Activated B cell treated with CpG ODN at 0.5 μM for 24 hours (primary cell): ENCODE results near the gene ILKAP. TPM values are rescaled to one million over a fixed set of nuclear protein-coding genes. Genes with fewer than 3 reads are reported as not detected.
A peak's percentile ranks its signal among the peaks of the same experiment; 100 is the strongest.

Source experiments
- ATAC-seq: fragments of 200-7000 bp; cut with Tn5 transposase; one replicate; pipeline ENCODE4 v1.10.0; 2021; ENCODE audit warnings: low read depth, mild to moderate bottlenecking, moderate library complexity
- CTCF ChIA-PET: fragments of 350-600 bp; sonication (Branson Sonifier 250); formaldehyde crosslinking; loops from one replicate; lab custom pipeline; 2021; ENCODE audit warnings: antibody characterized with exemption; lab: Charles Lee
- POLR2A ChIA-PET: fragments of 350-600 bp; sonication (Branson Sonifier 250); formaldehyde crosslinking; loops from one replicate; lab custom pipeline; 2021; ENCODE audit warnings: antibody characterized with exemption; lab: Charles Lee
- DNase-seq: peaks from one replicate; pipeline ENCODE4 v3.0.0; 2022
- H3K27ac Mint-ChIP-seq: one replicate; pipeline ENCODE4 v1.8.0; 2020; ENCODE audit warnings: mixed read lengths
- H3K27me3 Mint-ChIP-seq: one replicate; pipeline ENCODE4 v1.8.0; 2021; ENCODE audit warnings: mixed read lengths
- H3K36me3 Mint-ChIP-seq: one replicate; pipeline ENCODE4 v1.8.0; 2021; ENCODE audit warnings: low read depth, mixed read lengths
- H3K4me1 Mint-ChIP-seq: one replicate; pipeline ENCODE4 v1.8.0; 2021; ENCODE audit warnings: mixed read lengths
- H3K4me3 Mint-ChIP-seq: one replicate; pipeline ENCODE4 v1.8.0; 2020; ENCODE audit warnings: mild to moderate bottlenecking, mixed read lengths
- H3K9me3 Mint-ChIP-seq: one replicate; pipeline ENCODE4 v1.8.0; 2020; ENCODE audit warnings: mixed read lengths
- CTCF ChIP-seq: fragments of 200-600 bp; IDR thresholded peaks from one replicate; pipeline ENCODE4 v1.8.0; 2022; ENCODE audit warnings: antibody characterized with exemption, mild to moderate bottlenecking
- intact Hi-C: fragments of 100-400 bp; cut with micrococcal nuclease; formaldehyde crosslinking; loops from one replicate; pipeline ENCODE4 v1.15.1; 2024
- total RNA-seq: library from RNA; stranded (reverse); gene quantifications from 2 replicates; pipeline ENCODE4 v1.2.3, GENCODE V29; 2022

ILKAP gene
- total RNA-seq, 1 donor from 2014 or later = 77.3 TPM

GRCh38 chr2:238202326-238203093, 985 bp downstream of the ILKAP start:
- Mint-ChIP-seq H3K4me1 (peaks cover 53% of the 10 kb centered on the region), H3K27ac (peak overlapping the region; percentile 77), H3K4me3 (peak overlapping the region; percentile 85), H3K9me3 (no peaks in the 10 kb centered on the region), H3K36me3 (peaks cover 6% of the 10 kb centered on the region), H3K27me3 (no peaks in the 10 kb centered on the region)
- ATAC-seq (no peak), DNase-seq (no peak)
- POLR2A ChIA-PET = interaction anchor here (0.6 to 2.0 kb wide), 9 partner anchors 19 to 304 kb away, joined by 3 to 10 read pairs (median 4); partner anchors contain the start of gene SCLY
- intact Hi-C loops = loop anchor here (1.0 kb wide), 5 partner anchors 29 to 234 kb away; partner anchors contain the start of gene PER2
- CTCF ChIA-PET = interaction anchor here (1.4 kb wide), 1 partner anchor 344 kb away, joined by 4 read pairs; no protein-coding TSS in a partner anchor
- no peak for TF ChIP-seq CTCF

- H3K27me3 Mint-ChIP-seq = no peaks in the 10 kb centered on the region
- TF ChIP-seq CTCF = no peak
- H3K4me3 Mint-ChIP-seq = no peak overlapping the region
- POLR2A ChIA-PET = no interaction called here
- DNase-seq = no peak
- no peaks in the 10 kb centered on the region for H3K9me3 Mint-ChIP-seq
- H3K4me1 Mint-ChIP-seq = no peaks in the 10 kb centered on the region
- CTCF ChIA-PET = no interaction called here
- H3K27ac Mint-ChIP-seq = no peak overlapping the region
- ATAC-seq = no peak
- peaks cover 85% of the 10 kb centered on the region for H3K36me3 Mint-ChIP-seq
- intact Hi-C loops = no loop called here
These were observed 13.1 kb downstream of the ILKAP start for GRCh38 chr2:238190445-238190844.

GRCh38 chr2:238187618-238188548, 15.6 kb downstream of the ILKAP start:
- ATAC-seq (no peak), DNase-seq (no peak)
- no peak overlapping the region for H3K4me3 Mint-ChIP-seq
- no peak overlapping the region for H3K27ac Mint-ChIP-seq
- ChIA-PET CTCF (no interaction called here), POLR2A (interaction anchor here (0.6 kb wide), 1 partner anchor 12 kb away, joined by 18 read pairs; no protein-coding TSS in a partner anchor)
- no peak for TF ChIP-seq CTCF
- H3K27me3 Mint-ChIP-seq = no peaks in the 10 kb centered on the region
- no peaks in the 10 kb centered on the region for H3K4me1 Mint-ChIP-seq
- H3K36me3 Mint-ChIP-seq = peaks cover 93% of the 10 kb centered on the region
- H3K9me3 Mint-ChIP-seq = no peaks in the 10 kb centered on the region
- intact Hi-C loops = no loop called here

- no peak overlapping the region for H3K27ac Mint-ChIP-seq
- H3K4me1 Mint-ChIP-seq = no peaks in the 10 kb centered on the region
- DNase-seq (no peak), ATAC-seq (no peak)
- no peak overlapping the region for H3K4me3 Mint-ChIP-seq
- ChIA-PET CTCF (no interaction called here), POLR2A (interaction anchor here (0.6 kb wide), 1 partner anchor 19 kb away, joined by 3 read pairs; no protein-coding TSS in a partner anchor)
- no peaks in the 10 kb centered on the region for H3K27me3 Mint-ChIP-seq
- TF ChIP-seq CTCF = no peak
- H3K36me3 Mint-ChIP-seq = peaks cover 97% of the 10 kb centered on the region
- no peaks in the 10 kb centered on the region for H3K9me3 Mint-ChIP-seq
- intact Hi-C loops = no loop called here
These were observed 19.7 kb downstream of the ILKAP start for GRCh38 chr2:238183821-238184220.

GRCh38 chr2:238182362-238182761, 21.1 kb downstream of the ILKAP start:
- DNase-seq (no peak), ATAC-seq (no peak)
- no peak for TF ChIP-seq CTCF
- Mint-ChIP-seq H3K4me1 (no peaks in the 10 kb centered on the region), H3K27ac (no peak overlapping the region), H3K36me3 (peaks cover 96% of the 10 kb centered on the region), H3K9me3 (no peaks in the 10 kb centered on the region), H3K27me3 (no peaks in the 10 kb centered on the region), H3K4me3 (no peak overlapping the region)
- CTCF ChIA-PET = no interaction called here
- POLR2A ChIA-PET = no interaction called here
- intact Hi-C loops = no loop called here
